CD14-positive monocyte (primary cell): ENCODE measurements around the gene CLDN5. TPM values are rescaled to one million over a fixed set of nuclear protein-coding genes. Genes with fewer than 3 reads are reported as not detected.

Source experiments
- DNase-seq, 3 donors: peaks; one replicate each; pipeline ENCODE4 v3.0.0-alpha.2; 2011 to 2022
- H2AFZ ChIP-seq: 2 replicates; pipeline ENCODE4 v1.6.0; 2012; ENCODE audit warnings: mild to moderate bottlenecking, low read depth, low read length, inconsistent platforms; ENCODE audit not compliant: insufficient read depth, poor library complexity, severe bottlenecking
- H3K27ac ChIP-seq, 2 donors: 1 replicate in 1 of 2; 2 replicates in 1 of 2; pipeline ENCODE4 v1.5.1; 2012 to 2013; ENCODE audit warnings: low read length in 2 of 2, control low read depth in 1 of 2, inconsistent platforms in 1 of 2, low read depth in 1 of 2, mild to moderate bottlenecking in 1 of 2
- H3K27me3 ChIP-seq, 2 donors: one replicate each; pipeline versions ENCODE4 v1.6.0 to v1.6.1; 2011 to 2013; ENCODE audit warnings: low read length in 2 of 2; ENCODE audit not compliant: control insufficient read depth in 2 of 2, insufficient read depth in 2 of 2
- H3K36me3 ChIP-seq, 2 donors: replicated peaks in 1 of 2; 1 replicate in 1 of 2; 2 replicates in 1 of 2; pipeline versions ENCODE4 v1.5.1 to v1.6.1; 2012 to 2013; ENCODE audit warnings: low read length in 2 of 2, control low read depth in 1 of 2, inconsistent platforms in 1 of 2, mild to moderate bottlenecking in 1 of 2; ENCODE audit not compliant: insufficient read depth in 2 of 2, control insufficient read depth in 1 of 2
- H3K4me1 ChIP-seq, 2 donors: 1 replicate in 1 of 2; 2 replicates in 1 of 2; pipeline versions ENCODE4 v1.5.1 to v1.6.1; 2012 to 2013; ENCODE audit warnings: low read length in 2 of 2, control low read depth in 1 of 2, inconsistent platforms in 1 of 2, mild to moderate bottlenecking in 1 of 2, moderate library complexity in 1 of 2; ENCODE audit not compliant: insufficient read depth in 2 of 2, control insufficient read depth in 1 of 2
- H3K4me2 ChIP-seq: replicated peaks from 2 replicates; pipeline ENCODE3; 2012; ENCODE audit warnings: low read length, moderate library complexity, mild to moderate bottlenecking; ENCODE audit not compliant: poor library complexity, severe bottlenecking; ENCODE audit errors: extremely low read depth
- H3K4me3 ChIP-seq, 3 experiments: fragments of 200-600 bp in 1 of 3; sonication (generic) in 1 of 3; replicated peaks in 1 of 3; 1 replicate in 2 of 3; 2 replicates in 1 of 3; pipeline ENCODE4 v1.5.1; 2011 to 2013; ENCODE audit warnings: low read length in 3 of 3, mild to moderate bottlenecking in 3 of 3, control low read depth in 2 of 3, low read depth in 2 of 3, inconsistent platforms in 1 of 3, moderate library complexity in 1 of 3
- H3K79me2 ChIP-seq: 2 replicates; pipeline ENCODE4 v1.6.0; 2012; ENCODE audit warnings: mild to moderate bottlenecking, control low read depth, inconsistent platforms, low read length, moderate library complexity; ENCODE audit not compliant: insufficient read depth
- H3K9ac ChIP-seq: 2 replicates; pipeline ENCODE4 v1.6.0; 2017; ENCODE audit warnings: low read length, mild to moderate bottlenecking; ENCODE audit not compliant: insufficient read depth, poor library complexity, severe bottlenecking
- H3K9me3 ChIP-seq, 2 donors: replicated peaks in 1 of 2; 1 replicate in 1 of 2; 2 replicates in 1 of 2; pipeline versions ENCODE4 v1.5.1 to v1.6.1; 2012 to 2013; ENCODE audit warnings: low read length in 2 of 2, control low read depth in 1 of 2; ENCODE audit not compliant: control insufficient read depth in 1 of 2, insufficient read depth in 1 of 2
- H4K20me1 ChIP-seq: 2 replicates; pipeline ENCODE4 v1.6.0; 2012; ENCODE audit warnings: mild to moderate bottlenecking, low read length, control low read depth, moderate library complexity; ENCODE audit not compliant: insufficient read depth
- H3K27ac Mint-ChIP-seq, 7 donors: one replicate each; pipeline ENCODE4 v1.8.0; 2020; ENCODE audit warnings: mild to moderate bottlenecking in 7 of 7, mixed read lengths in 7 of 7, moderate library complexity in 6 of 7, inconsistent platforms in 2 of 7
- H3K27me3 Mint-ChIP-seq, 3 donors: one replicate each; pipeline ENCODE4 v1.8.0; 2021 to 2022; ENCODE audit warnings: low read depth in 3 of 3, mild to moderate bottlenecking in 3 of 3, mixed read lengths in 3 of 3, moderate library complexity in 3 of 3, inconsistent platforms in 1 of 3
- H3K36me3 Mint-ChIP-seq, 2 donors: one replicate each; pipeline ENCODE4 v1.8.0; 2020; ENCODE audit warnings: mixed read lengths in 2 of 2, inconsistent platforms in 1 of 2, mild to moderate bottlenecking in 1 of 2
- H3K4me1 Mint-ChIP-seq: one replicate; pipeline ENCODE4 v1.8.0; 2020; ENCODE audit warnings: mild to moderate bottlenecking, mixed read lengths
- H3K4me3 Mint-ChIP-seq, 2 donors: one replicate each; pipeline ENCODE4 v1.8.0; 2020; ENCODE audit warnings: mild to moderate bottlenecking in 2 of 2, mixed read lengths in 2 of 2, moderate library complexity in 1 of 2
- H3K9me3 Mint-ChIP-seq, 7 donors: one replicate each; pipeline ENCODE4 v1.8.0; 2020 to 2022; ENCODE audit warnings: mixed read lengths in 7 of 7, mild to moderate bottlenecking in 6 of 7, moderate library complexity in 6 of 7, inconsistent platforms in 2 of 7
- WGBS: methylation state at CpG from one replicate; pipeline ENCODE4 v1.1.5; 2013; ENCODE audit warnings: missing lambda C conversion rate; ENCODE audit not compliant: insufficient coverage; 5-methylcytosine and 5-hydroxymethylcytosine counted together
- intact Hi-C, 2 donors: fragments of 100-400 bp; cut with micrococcal nuclease; formaldehyde crosslinking; loops; one replicate each; pipeline versions ENCODE4 v1.15.0 to v1.15.1; 2023
- polyA plus RNA-seq, 3 donors: library from polyadenylated mRNA; depleted of rRNA in 1 of 3; unstranded in 2 of 3; stranded (reverse) in 1 of 3; fragments of 300-500 nt in 2 of 3; fragments of >200 nt in 1 of 3; fragmentation: Illumina TruSeq in 2 of 3; gene quantifications; 1 replicate in 2 of 3; 2 replicates in 1 of 3; pipeline ENCODE4 v1.2.3, GENCODE V29; 2012 to 2021
- TF ChIP-seq, protein P1 (sequence below): fragments of 200-600 bp; IDR thresholded peaks from one replicate; pipeline ENCODE4 v1.8.0; 2022; ENCODE audit warnings: antibody characterized with exemption, mild to moderate bottlenecking

Gene CLDN5
- polyA plus RNA-seq, 3 donors: 0.05 to 0.35 (median 0.27) TPM

DNA sequence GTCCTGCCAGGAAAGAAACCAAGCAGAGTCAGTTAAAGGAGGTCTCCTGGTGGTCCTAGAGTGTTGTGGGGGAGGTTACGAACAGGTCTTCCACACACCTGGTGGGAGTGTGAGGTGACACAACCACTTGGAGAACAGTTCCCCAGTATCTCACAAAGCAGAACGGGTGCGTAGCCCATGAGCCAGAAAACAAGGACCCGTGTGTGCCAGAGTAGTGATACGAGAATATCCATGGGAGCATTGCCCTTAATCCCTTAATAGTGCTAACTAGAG is 21.7 kb upstream of the CLDN5 start:
- peaks cover 4 to 13% (median 9%) of the 10 kb centered on the region in 3 donors for H3K27me3 Mint-ChIP-seq
- intact Hi-C loops: no loop called here
- H3K4me1 ChIP-seq: no peaks in the 10 kb centered on the region
- no peak overlapping the region for H2AFZ ChIP-seq
- no peaks in the 10 kb centered on the region for H4K20me1 ChIP-seq
- no peaks in the 10 kb centered on the region for H3K79me2 ChIP-seq
- no peak overlapping the region for H3K9ac ChIP-seq
- H3K9me3 Mint-ChIP-seq: peaks cover 0 to 4% (median 0%) of the 10 kb centered on the region in 7 donors
- H3K4me2 ChIP-seq: no peak overlapping the region
- H3K4me3 Mint-ChIP-seq: no peak overlapping the region
- no peak overlapping the region for H3K27ac Mint-ChIP-seq
- no peak overlapping the region for H3K4me3 ChIP-seq
- H3K36me3 Mint-ChIP-seq: no peaks in the 10 kb centered on the region
- peaks cover 8% of the 10 kb centered on the region for H3K4me1 Mint-ChIP-seq
- 100% methylated on average over 1 of the region's 5 CpGs for WGBS
- H3K27ac ChIP-seq: no peak overlapping the region
- TF ChIP-seq, protein P1, sequence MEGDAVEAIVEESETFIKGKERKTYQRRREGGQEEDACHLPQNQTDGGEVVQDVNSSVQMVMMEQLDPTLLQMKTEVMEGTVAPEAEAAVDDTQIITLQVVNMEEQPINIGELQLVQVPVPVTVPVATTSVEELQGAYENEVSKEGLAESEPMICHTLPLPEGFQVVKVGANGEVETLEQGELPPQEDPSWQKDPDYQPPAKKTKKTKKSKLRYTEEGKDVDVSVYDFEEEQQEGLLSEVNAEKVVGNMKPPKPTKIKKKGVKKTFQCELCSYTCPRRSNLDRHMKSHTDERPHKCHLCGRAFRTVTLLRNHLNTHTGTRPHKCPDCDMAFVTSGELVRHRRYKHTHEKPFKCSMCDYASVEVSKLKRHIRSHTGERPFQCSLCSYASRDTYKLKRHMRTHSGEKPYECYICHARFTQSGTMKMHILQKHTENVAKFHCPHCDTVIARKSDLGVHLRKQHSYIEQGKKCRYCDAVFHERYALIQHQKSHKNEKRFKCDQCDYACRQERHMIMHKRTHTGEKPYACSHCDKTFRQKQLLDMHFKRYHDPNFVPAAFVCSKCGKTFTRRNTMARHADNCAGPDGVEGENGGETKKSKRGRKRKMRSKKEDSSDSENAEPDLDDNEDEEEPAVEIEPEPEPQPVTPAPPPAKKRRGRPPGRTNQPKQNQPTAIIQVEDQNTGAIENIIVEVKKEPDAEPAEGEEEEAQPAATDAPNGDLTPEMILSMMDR: no peak
- no peak for DNase-seq
- H3K36me3 ChIP-seq: no peaks in the 10 kb centered on the region
- no peaks in the 10 kb centered on the region for H3K9me3 ChIP-seq
- H3K27me3 ChIP-seq: no peaks in the 10 kb centered on the region

DNA sequence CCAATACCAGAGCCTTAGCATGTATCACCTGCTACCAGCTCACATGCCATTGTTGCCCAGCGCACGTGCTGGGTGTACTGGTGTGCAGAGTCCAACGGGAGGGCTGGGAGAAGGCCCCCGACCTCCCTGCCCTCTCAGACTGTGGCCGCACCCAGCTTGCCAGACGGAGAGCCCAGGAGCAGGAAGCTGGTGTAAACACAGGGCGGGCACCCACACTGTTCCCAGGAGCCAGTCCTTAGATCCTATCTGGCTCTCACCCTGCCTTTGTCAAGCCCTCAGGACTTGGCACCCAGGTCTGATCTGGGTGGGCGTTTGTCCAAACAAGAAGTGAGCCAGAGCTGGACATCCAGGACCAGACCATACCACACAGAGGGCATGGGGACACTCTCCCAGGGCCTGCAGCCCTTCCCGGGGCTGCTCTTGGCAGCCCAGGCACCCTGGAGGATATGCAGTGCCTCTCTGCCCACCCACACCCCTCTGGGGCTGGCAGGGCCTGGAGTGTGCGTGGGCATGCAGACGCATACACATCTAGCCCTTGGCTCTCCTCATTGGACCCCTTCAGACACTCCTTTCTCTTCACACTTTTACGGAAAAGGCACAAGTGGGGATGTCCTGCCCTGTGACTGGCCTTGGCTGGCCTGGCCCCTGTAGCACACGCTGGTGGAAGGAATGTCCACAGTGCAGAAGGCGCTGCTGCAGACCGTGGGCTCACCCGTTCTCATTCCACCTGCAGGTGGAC is 19.9 kb upstream of the CLDN5 start:
- DNase-seq: no peak
- Mint-ChIP-seq H3K27ac (no peak overlapping the region), H3K27me3 (peaks cover 7 to 12% (median 11%) of the 10 kb centered on the region in 3 donors), H3K9me3 (peaks cover 0 to 4% (median 0%) of the 10 kb centered on the region in 7 donors), H3K4me1 (peaks cover 8% of the 10 kb centered on the region), H3K36me3 (no peaks in the 10 kb centered on the region), H3K4me3 (no peak overlapping the region)
- 96% methylated on average over 15 of the region's 16 CpGs for WGBS
- Histone ChIP-seq H3K27ac (no peak overlapping the region), H3K79me2 (no peaks in the 10 kb centered on the region), H3K4me1 (no peaks in the 10 kb centered on the region), H3K27me3 (no peaks in the 10 kb centered on the region), H2AFZ (no peak overlapping the region), H3K4me2 (no peak overlapping the region), H3K36me3 (no peaks in the 10 kb centered on the region), H3K9me3 (no peaks in the 10 kb centered on the region), H4K20me1 (no peaks in the 10 kb centered on the region), H3K4me3 (no peak overlapping the region), H3K9ac (no peak overlapping the region)
- TF ChIP-seq, protein P1: no peak
- intact Hi-C loops: no loop called here
